GM23338 (cell line): ENCODE results near the gene MTPN. TPM values are rescaled to one million over a fixed set of nuclear protein-coding genes. Genes with fewer than 3 reads are reported as not detected.

Experiments
- ATAC-seq: fragments of 200-7000 bp; cut with Tn5 transposase; 3 replicates; pipeline ENCODE4 v1.9.1; 2020
- DNase-seq: peaks from one replicate; pipeline ENCODE4 v3.0.0-alpha.2; 2015; ENCODE audit warnings: low spot score
- H2AFZ ChIP-seq: fragments of 200-600 bp; sonication (generic); 2 replicates; pipeline ENCODE4 v1.8.0; 2016; ENCODE audit warnings: antibody characterized with exemption, mild to moderate bottlenecking, moderate library complexity
- H3F3A ChIP-seq: fragments of 200-600 bp; sonication (generic); replicated peaks from 2 replicates; pipeline ENCODE4 v1.8.0; 2017; ENCODE audit warnings: antibody characterized with exemption, mixed run types, low read depth
- H3K27ac ChIP-seq: fragments of 200-600 bp; sonication (generic); 2 replicates; pipeline ENCODE4 v1.6.1; 2016; ENCODE audit warnings: low read depth
- H3K27me3 ChIP-seq: fragments of 200-600 bp; sonication (generic); 2 replicates; pipeline ENCODE4 v1.8.0; 2016; ENCODE audit warnings: mild to moderate bottlenecking, mixed run types, moderate library complexity; ENCODE audit not compliant: insufficient read depth
- H3K36me3 ChIP-seq: fragments of 200-600 bp; sonication (generic); 2 replicates; pipeline ENCODE4 v1.8.0; 2016; ENCODE audit warnings: mild to moderate bottlenecking; ENCODE audit not compliant: insufficient read depth
- H3K4me1 ChIP-seq: fragments of 200-600 bp; sonication (generic); 2 replicates; pipeline ENCODE4 v1.8.0; 2016; ENCODE audit warnings: mild to moderate bottlenecking, moderate library complexity; ENCODE audit not compliant: insufficient read depth
- H3K4me2 ChIP-seq: fragments of 200-600 bp; sonication (generic); 2 replicates; pipeline ENCODE4 v1.7.1; 2017; ENCODE audit warnings: mixed run types
- H3K4me3 ChIP-seq: fragments of 200-600 bp; sonication (generic); 2 replicates; pipeline ENCODE4 v1.6.1; 2016; ENCODE audit warnings: mixed run types
- H3K79me2 ChIP-seq: fragments of 200-600 bp; sonication (generic); replicated peaks from 2 replicates; pipeline ENCODE4 v1.8.0; 2017; ENCODE audit warnings: mild to moderate bottlenecking; ENCODE audit not compliant: insufficient read depth
- H3K9me2 ChIP-seq: fragments of 200-600 bp; sonication (generic); 2 replicates; pipeline ENCODE4 v1.8.0; 2017; ENCODE audit not compliant: insufficient read depth
- H4K20me1 ChIP-seq: fragments of 200-600 bp; sonication (generic); replicated peaks from 2 replicates; pipeline ENCODE4 v1.8.0; 2017; ENCODE audit warnings: mild to moderate bottlenecking; ENCODE audit not compliant: insufficient read depth
- H3K27ac Mint-ChIP-seq: 2 replicates; pipeline ENCODE4 v1.8.0; 2020; ENCODE audit warnings: inconsistent platforms, mild to moderate bottlenecking, moderate library complexity, mixed read lengths
- H3K27me3 Mint-ChIP-seq: 3 replicates; pipeline ENCODE4 v1.8.0; 2022; ENCODE audit warnings: low read depth, mild to moderate bottlenecking, moderate library complexity, mixed read lengths, inconsistent platforms; ENCODE audit not compliant: insufficient read depth, poor library complexity
- H3K36me3 Mint-ChIP-seq: 3 replicates; pipeline ENCODE4 v1.8.0; 2021; ENCODE audit warnings: low read depth, mild to moderate bottlenecking, inconsistent platforms, moderate library complexity, mixed read lengths
- H3K4me1 Mint-ChIP-seq: 3 replicates; pipeline ENCODE4 v1.8.0; 2020; ENCODE audit warnings: mild to moderate bottlenecking, inconsistent platforms, mixed read lengths
- H3K4me3 Mint-ChIP-seq: 3 replicates; pipeline ENCODE4 v1.8.0; 2021; ENCODE audit warnings: moderate library complexity, mild to moderate bottlenecking, inconsistent platforms, mixed read lengths
- H3K9me3 Mint-ChIP-seq: 3 replicates; pipeline ENCODE4 v1.8.0; 2020; ENCODE audit warnings: moderate library complexity, mild to moderate bottlenecking, inconsistent platforms, mixed read lengths
- CREB1 ChIP-seq: fragments of 250-450 bp; sonication (Bioruptor Pico); IDR thresholded peaks from 2 replicates; pipeline ENCODE4 v1.5.0; 2020; ENCODE audit warnings: low read depth, mild to moderate bottlenecking, moderate library complexity
- EZH2 ChIP-seq: fragments of 200-600 bp; sonication (generic); IDR thresholded peaks from one replicate; pipeline ENCODE4 v1.8.0; 2017; ENCODE audit warnings: antibody characterized with exemption, mild to moderate bottlenecking, low read depth; ENCODE audit not compliant: unreplicated experiment
- NANOG ChIP-seq: IDR thresholded peaks from 2 replicates; pipeline ENCODE4 v1.6.1; 2016; ENCODE audit warnings: antibody characterized with exemption, borderline replicate concordance
- STAT1 ChIP-seq: IDR thresholded peaks from one replicate; pipeline ENCODE4 v1.6.1; 2016; ENCODE audit warnings: antibody characterized with exemption; ENCODE audit not compliant: unreplicated experiment
- ZNF114 ChIP-seq: fragments of 250-450 bp; sonication (Bioruptor Pico); IDR thresholded peaks from 2 replicates; pipeline ENCODE4 v1.5.0; 2020; ENCODE audit warnings: mild to moderate bottlenecking, moderate library complexity
- polyA plus RNA-seq: library from polyadenylated mRNA; unstranded; fragments of >200 nt; fragmentation: Nextera tagmentation; extraction: Ambion mirVana; gene quantifications from 2 replicates; pipeline ENCODE4 v1.2.1, GENCODE V29; 2016
- total RNA-seq: library from RNA; depleted of rRNA; stranded (reverse); fragments of >200 nt; shearing (Covaris generic); gene quantifications from 2 replicates; pipeline ENCODE4 v1.2.3, GENCODE V29; 2014
- TF ChIP-seq, protein P1 (sequence below): IDR thresholded peaks from one replicate; pipeline ENCODE4 v1.6.1; 2018; ENCODE audit warnings: antibody characterized with exemption; ENCODE audit not compliant: unreplicated experiment
- TF ChIP-seq, protein P2 (sequence below): fragments of 250-450 bp; sonication (Bioruptor Pico); IDR thresholded peaks from 2 replicates; pipeline ENCODE4 v1.5.0; 2020; ENCODE audit warnings: mild to moderate bottlenecking, moderate library complexity

Gene MTPN
- total and polyA plus RNA-seq, 2 experiments from 2014 or later = 87.7 to 90.3 TPM

- Histone ChIP-seq H3K27ac (no peak overlapping the region), H3K4me3 (no peak overlapping the region), H3K79me2 (peaks cover 31% of the 10 kb centered on the region), H2AFZ (no peak overlapping the region), H3K27me3 (no peaks in the 10 kb centered on the region), H3K9me2 (no peaks in the 10 kb centered on the region), H3F3A (no peaks in the 10 kb centered on the region), H4K20me1 (no peaks in the 10 kb centered on the region; the same call in none of the 2 replicates), H3K4me2 (no peak overlapping the region), H3K36me3 (peaks cover 14% of the 10 kb centered on the region), H3K4me1 (no peaks in the 10 kb centered on the region)
- no peak overlapping the region for H3K27ac Mint-ChIP-seq
- H3K36me3 Mint-ChIP-seq = peaks cover 15% of the 10 kb centered on the region; the same call in 2 of the 3 replicates
- no peak for ATAC-seq
- H3K4me3 Mint-ChIP-seq = no peak overlapping the region
- peaks cover 3% of the 10 kb centered on the region; the same call in 2 of the 3 replicates for H3K4me1 Mint-ChIP-seq
- TF ChIP-seq NANOG = no peak
- no peak for TF ChIP-seq ZNF114 (CRISPR knock-in tag)
- no peak for TF ChIP-seq STAT1
- TF ChIP-seq, protein P1, sequence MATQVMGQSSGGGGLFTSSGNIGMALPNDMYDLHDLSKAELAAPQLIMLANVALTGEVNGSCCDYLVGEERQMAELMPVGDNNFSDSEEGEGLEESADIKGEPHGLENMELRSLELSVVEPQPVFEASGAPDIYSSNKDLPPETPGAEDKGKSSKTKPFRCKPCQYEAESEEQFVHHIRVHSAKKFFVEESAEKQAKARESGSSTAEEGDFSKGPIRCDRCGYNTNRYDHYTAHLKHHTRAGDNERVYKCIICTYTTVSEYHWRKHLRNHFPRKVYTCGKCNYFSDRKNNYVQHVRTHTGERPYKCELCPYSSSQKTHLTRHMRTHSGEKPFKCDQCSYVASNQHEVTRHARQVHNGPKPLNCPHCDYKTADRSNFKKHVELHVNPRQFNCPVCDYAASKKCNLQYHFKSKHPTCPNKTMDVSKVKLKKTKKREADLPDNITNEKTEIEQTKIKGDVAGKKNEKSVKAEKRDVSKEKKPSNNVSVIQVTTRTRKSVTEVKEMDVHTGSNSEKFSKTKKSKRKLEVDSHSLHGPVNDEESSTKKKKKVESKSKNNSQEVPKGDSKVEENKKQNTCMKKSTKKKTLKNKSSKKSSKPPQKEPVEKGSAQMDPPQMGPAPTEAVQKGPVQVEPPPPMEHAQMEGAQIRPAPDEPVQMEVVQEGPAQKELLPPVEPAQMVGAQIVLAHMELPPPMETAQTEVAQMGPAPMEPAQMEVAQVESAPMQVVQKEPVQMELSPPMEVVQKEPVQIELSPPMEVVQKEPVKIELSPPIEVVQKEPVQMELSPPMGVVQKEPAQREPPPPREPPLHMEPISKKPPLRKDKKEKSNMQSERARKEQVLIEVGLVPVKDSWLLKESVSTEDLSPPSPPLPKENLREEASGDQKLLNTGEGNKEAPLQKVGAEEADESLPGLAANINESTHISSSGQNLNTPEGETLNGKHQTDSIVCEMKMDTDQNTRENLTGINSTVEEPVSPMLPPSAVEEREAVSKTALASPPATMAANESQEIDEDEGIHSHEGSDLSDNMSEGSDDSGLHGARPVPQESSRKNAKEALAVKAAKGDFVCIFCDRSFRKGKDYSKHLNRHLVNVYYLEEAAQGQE = no peak
- no peaks in the 10 kb centered on the region for H3K9me3 Mint-ChIP-seq
- DNase-seq = no peak
- H3K27me3 Mint-ChIP-seq = peaks cover 2% of the 10 kb centered on the region
Measured at GRCh38 chr7:135950429-135950828, 26.7 kb downstream of the MTPN start.

GRCh38 chr7:135946289-135947055 is 30.7 kb downstream of the MTPN start:
- Mint-ChIP-seq H3K36me3 (peaks cover 10% of the 10 kb centered on the region; the same call in 1 of the 3 replicates), H3K9me3 (no peaks in the 10 kb centered on the region), H3K4me3 (no peak overlapping the region), H3K4me1 (peaks cover 11% of the 10 kb centered on the region; the same call in 2 of the 3 replicates), H3K27ac (no peak overlapping the region), H3K27me3 (no peaks in the 10 kb centered on the region)
- Histone ChIP-seq H3K4me1 (peaks cover 13% of the 10 kb centered on the region), H3K4me3 (no peak overlapping the region), H3K79me2 (peaks cover 24% of the 10 kb centered on the region), H3K9me2 (no peaks in the 10 kb centered on the region), H3F3A (no peaks in the 10 kb centered on the region), H4K20me1 (no peaks in the 10 kb centered on the region; the same call in 1 of the 2 replicates), H3K36me3 (peaks cover 13% of the 10 kb centered on the region), H2AFZ (no peak overlapping the region), H3K27ac (no peak overlapping the region), H3K4me2 (no peak overlapping the region), H3K27me3 (no peaks in the 10 kb centered on the region)
- DNase-seq (no peak), ATAC-seq (no peak)
- TF ChIP-seq, protein P1 = no peak
- TF ChIP-seq CREB1 (CRISPR knock-in tag) (no peak), EZH2 (no peak)
- TF ChIP-seq, protein P2, sequence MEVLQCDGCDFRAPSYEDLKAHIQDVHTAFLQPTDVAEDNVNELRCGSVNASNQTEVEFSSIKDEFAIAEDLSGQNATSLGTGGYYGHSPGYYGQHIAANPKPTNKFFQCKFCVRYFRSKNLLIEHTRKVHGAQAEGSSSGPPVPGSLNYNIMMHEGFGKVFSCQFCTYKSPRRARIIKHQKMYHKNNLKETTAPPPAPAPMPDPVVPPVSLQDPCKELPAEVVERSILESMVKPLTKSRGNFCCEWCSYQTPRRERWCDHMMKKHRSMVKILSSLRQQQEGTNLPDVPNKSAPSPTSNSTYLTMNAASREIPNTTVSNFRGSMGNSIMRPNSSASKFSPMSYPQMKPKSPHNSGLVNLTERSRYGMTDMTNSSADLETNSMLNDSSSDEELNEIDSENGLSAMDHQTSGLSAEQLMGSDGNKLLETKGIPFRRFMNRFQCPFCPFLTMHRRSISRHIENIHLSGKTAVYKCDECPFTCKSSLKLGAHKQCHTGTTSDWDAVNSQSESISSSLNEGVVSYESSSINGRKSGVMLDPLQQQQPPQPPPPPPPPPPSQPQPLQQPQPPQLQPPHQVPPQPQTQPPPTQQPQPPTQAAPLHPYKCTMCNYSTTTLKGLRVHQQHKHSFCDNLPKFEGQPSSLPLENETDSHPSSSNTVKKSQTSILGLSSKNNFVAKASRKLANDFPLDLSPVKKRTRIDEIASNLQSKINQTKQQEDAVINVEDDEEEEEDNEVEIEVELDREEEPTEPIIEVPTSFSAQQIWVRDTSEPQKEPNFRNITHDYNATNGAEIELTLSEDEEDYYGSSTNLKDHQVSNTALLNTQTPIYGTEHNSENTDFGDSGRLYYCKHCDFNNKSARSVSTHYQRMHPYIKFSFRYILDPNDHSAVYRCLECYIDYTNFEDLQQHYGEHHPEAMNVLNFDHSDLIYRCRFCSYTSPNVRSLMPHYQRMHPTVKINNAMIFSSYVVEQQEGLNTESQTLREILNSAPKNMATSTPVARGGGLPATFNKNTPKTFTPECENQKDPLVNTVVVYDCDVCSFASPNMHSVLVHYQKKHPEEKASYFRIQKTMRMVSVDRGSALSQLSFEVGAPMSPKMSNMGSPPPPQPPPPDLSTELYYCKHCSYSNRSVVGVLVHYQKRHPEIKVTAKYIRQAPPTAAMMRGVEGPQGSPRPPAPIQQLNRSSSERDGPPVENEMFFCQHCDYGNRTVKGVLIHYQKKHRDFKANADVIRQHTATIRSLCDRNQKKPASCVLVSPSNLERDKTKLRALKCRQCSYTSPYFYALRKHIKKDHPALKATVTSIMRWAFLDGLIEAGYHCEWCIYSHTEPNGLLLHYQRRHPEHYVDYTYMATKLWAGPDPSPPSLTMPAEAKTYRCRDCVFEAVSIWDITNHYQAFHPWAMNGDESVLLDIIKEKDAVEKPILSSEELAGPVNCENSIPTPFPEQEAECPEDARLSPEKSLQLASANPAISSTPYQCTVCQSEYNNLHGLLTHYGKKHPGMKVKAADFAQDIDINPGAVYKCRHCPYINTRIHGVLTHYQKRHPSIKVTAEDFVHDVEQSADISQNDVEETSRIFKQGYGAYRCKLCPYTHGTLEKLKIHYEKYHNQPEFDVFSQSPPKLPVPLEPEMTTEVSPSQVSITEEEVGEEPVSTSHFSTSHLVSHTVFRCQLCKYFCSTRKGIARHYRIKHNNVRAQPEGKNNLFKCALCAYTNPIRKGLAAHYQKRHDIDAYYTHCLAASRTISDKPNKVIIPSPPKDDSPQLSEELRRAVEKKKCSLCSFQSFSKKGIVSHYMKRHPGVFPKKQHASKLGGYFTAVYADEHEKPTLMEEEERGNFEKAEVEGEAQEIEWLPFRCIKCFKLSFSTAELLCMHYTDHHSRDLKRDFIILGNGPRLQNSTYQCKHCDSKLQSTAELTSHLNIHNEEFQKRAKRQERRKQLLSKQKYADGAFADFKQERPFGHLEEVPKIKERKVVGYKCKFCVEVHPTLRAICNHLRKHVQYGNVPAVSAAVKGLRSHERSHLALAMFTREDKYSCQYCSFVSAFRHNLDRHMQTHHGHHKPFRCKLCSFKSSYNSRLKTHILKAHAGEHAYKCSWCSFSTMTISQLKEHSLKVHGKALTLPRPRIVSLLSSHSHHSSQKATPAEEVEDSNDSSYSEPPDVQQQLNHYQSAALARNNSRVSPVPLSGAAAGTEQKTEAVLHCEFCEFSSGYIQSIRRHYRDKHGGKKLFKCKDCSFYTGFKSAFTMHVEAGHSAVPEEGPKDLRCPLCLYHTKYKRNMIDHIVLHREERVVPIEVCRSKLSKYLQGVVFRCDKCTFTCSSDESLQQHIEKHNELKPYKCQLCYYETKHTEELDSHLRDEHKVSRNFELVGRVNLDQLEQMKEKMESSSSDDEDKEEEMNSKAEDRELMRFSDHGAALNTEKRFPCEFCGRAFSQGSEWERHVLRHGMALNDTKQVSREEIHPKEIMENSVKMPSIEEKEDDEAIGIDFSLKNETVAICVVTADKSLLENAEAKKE = no peak
